B cell (primary cell): Measurements from ENCODE around the gene HTATIP2. TPM values are rescaled to one million over a fixed set of nuclear protein-coding genes. Genes with fewer than 3 reads are reported as not detected.

ENCODE experiments used
- ATAC-seq: fragments of 200-7000 bp; cut with Tn5 transposase; one replicate; pipeline ENCODE4 v1.10.0; 2021; ENCODE audit warnings: low read depth, mild to moderate bottlenecking, moderate number of reproducible peaks, moderate library complexity
- CTCF ChIA-PET: fragments of 350-600 bp; sonication (Branson Sonifier 250); formaldehyde crosslinking; loops from one replicate; lab custom pipeline; 2021; ENCODE audit warnings: antibody characterized with exemption, inconsistent platforms; lab: Charles Lee
- POLR2A ChIA-PET: fragments of 350-600 bp; sonication (Branson Sonifier 250); formaldehyde crosslinking; loops from one replicate; lab custom pipeline; 2021; ENCODE audit warnings: antibody characterized with exemption; lab: Charles Lee
- DNase-seq: peaks from one replicate; pipeline ENCODE4 v3.0.0; 2013
- H2AFZ ChIP-seq: 2 replicates; pipeline ENCODE4 v1.6.1; 2012; ENCODE audit warnings: mild to moderate bottlenecking, low read depth, low read length; ENCODE audit not compliant: insufficient read depth, poor library complexity, severe bottlenecking
- H3K27ac ChIP-seq, 2 donors: 1 replicate in 1 of 2; 2 replicates in 1 of 2; pipeline ENCODE4 v1.5.1; 2012 to 2013; ENCODE audit warnings: low read length in 2 of 2, mild to moderate bottlenecking in 2 of 2, moderate library complexity in 1 of 2
- H3K27me3 ChIP-seq, 4 experiments: fragments of 200-600 bp in 1 of 4; sonication (generic) in 1 of 4; replicated peaks in 1 of 4; 1 replicate in 2 of 4; 2 replicates in 2 of 4; pipeline versions ENCODE4 v1.6.1 to v1.7.0; 2013 to 2016; ENCODE audit warnings: low read length in 3 of 4, mild to moderate bottlenecking in 2 of 4, mixed read lengths in 1 of 4, moderate library complexity in 1 of 4; ENCODE audit not compliant: insufficient read depth in 4 of 4, control insufficient read depth in 3 of 4; ENCODE audit errors: control extremely low read depth in 1 of 4
- H3K36me3 ChIP-seq, 2 experiments: replicated peaks in 1 of 2; 1 replicate in 1 of 2; 2 replicates in 1 of 2; pipeline versions ENCODE4 v1.6.1 to v1.7.1; 2013; ENCODE audit warnings: low read length in 1 of 2; ENCODE audit not compliant: insufficient read depth in 2 of 2, control insufficient read depth in 1 of 2; ENCODE audit errors: control extremely low read depth in 1 of 2, extremely low read depth in 1 of 2
- H3K4me1 ChIP-seq, 2 donors: fragments of 200-600 bp in 1 of 2; sonication (generic) in 1 of 2; 1 replicate in 1 of 2; 2 replicates in 1 of 2; pipeline versions ENCODE4 v1.5.1 to v1.6.1; 2013 to 2017; ENCODE audit warnings: low read length in 2 of 2; ENCODE audit not compliant: control insufficient read depth in 2 of 2, insufficient read depth in 2 of 2
- H3K4me2 ChIP-seq: replicated peaks from 2 replicates; pipeline ENCODE3; 2012; ENCODE audit warnings: mild to moderate bottlenecking, low read depth, low read length; ENCODE audit not compliant: poor library complexity, severe bottlenecking
- H3K4me3 ChIP-seq, 5 experiments: fragments of 200-600 bp in 1 of 5; sonication (generic) in 1 of 5; 1 replicate in 3 of 5; 2 replicates in 2 of 5; pipeline versions ENCODE4 v1.5.1 to v1.7.0; 2011 to 2016; ENCODE audit warnings: low read length in 4 of 5, mild to moderate bottlenecking in 4 of 5, low read depth in 2 of 5, control low read depth in 1 of 5, moderate library complexity in 1 of 5; ENCODE audit not compliant: insufficient read depth in 1 of 5; ENCODE audit errors: control extremely low read depth in 1 of 5, extremely low read depth in 1 of 5
- H3K79me2 ChIP-seq: fragments of 200-600 bp; sonication (generic); one replicate; pipeline ENCODE4 v1.6.0; 2016; ENCODE audit warnings: low read length; ENCODE audit not compliant: control insufficient read depth, insufficient read depth
- H3K9ac ChIP-seq: fragments of 200-600 bp; sonication (generic); 2 replicates; pipeline ENCODE4 v1.6.1; 2017; ENCODE audit warnings: mild to moderate bottlenecking, low read length, moderate library complexity
- H3K9me3 ChIP-seq, 3 donors: one replicate each; pipeline versions ENCODE4 v1.6.1 to v1.7.1; 2013; ENCODE audit warnings: low read length in 2 of 3; ENCODE audit not compliant: control insufficient read depth in 2 of 3, insufficient read depth in 1 of 3; ENCODE audit errors: control extremely low read depth in 1 of 3
- H4K20me1 ChIP-seq: 2 replicates; pipeline ENCODE4 v1.6.0; 2012; ENCODE audit warnings: mild to moderate bottlenecking, low read length; ENCODE audit not compliant: insufficient read depth, control insufficient read depth, poor library complexity, severe bottlenecking
- H3K27ac Mint-ChIP-seq: one replicate; pipeline ENCODE4 v1.8.0; 2021; ENCODE audit warnings: mixed read lengths
- H3K27me3 Mint-ChIP-seq: one replicate; pipeline ENCODE4 v1.8.0; 2021; ENCODE audit warnings: mixed read lengths
- H3K4me1 Mint-ChIP-seq: one replicate; pipeline ENCODE4 v1.8.0; 2021; ENCODE audit warnings: mixed read lengths
- H3K4me3 Mint-ChIP-seq: one replicate; pipeline ENCODE4 v1.8.0; 2021; ENCODE audit warnings: mixed read lengths
- H3K9me3 Mint-ChIP-seq: one replicate; pipeline ENCODE4 v1.8.0; 2022; ENCODE audit warnings: mixed read lengths; ENCODE audit not compliant: insufficient read depth
- CTCF ChIP-seq: fragments of 200-600 bp; IDR thresholded peaks from one replicate; pipeline ENCODE4 v1.8.0; 2022; ENCODE audit warnings: antibody characterized with exemption, mild to moderate bottlenecking
- EZH2 ChIP-seq: IDR thresholded peaks from 2 replicates; pipeline ENCODE4 v1.6.1; 2012; ENCODE audit warnings: borderline replicate concordance, low read depth, mild to moderate bottlenecking, moderate library complexity, low read length; ENCODE audit not compliant: insufficient read depth, poor library complexity, severe bottlenecking
- WGBS: methylation state at CpG from one replicate; pipeline ENCODE4 v1.1.5; 2013; ENCODE audit warnings: missing lambda C conversion rate; ENCODE audit not compliant: insufficient coverage; 5-methylcytosine and 5-hydroxymethylcytosine counted together
- intact Hi-C: fragments of 100-400 bp; cut with micrococcal nuclease; formaldehyde crosslinking; loops from one replicate; pipeline ENCODE4 v1.10.0; 2022
- polyA plus RNA-seq: library from polyadenylated mRNA; depleted of rRNA; stranded (reverse); fragments of >200 nt; gene quantifications from 2 replicates; pipeline ENCODE4 v1.2.3, GENCODE V29; 2012
- total RNA-seq, 2 donors: library from RNA; stranded (reverse); fragments of 120-200 nt in 1 of 2; gene quantifications; 1 replicate in 1 of 2; 2 replicates in 1 of 2; pipeline versions ENCODE4 v1.2.3 to v1.2.4, GENCODE V29; 2013 to 2022

The HTATIP2 gene
- total and polyA plus RNA-seq, 2 donors (not counting 1 experiment from before 2014, with no cell fraction given): 18.2 to 31.2 TPM

DNA sequence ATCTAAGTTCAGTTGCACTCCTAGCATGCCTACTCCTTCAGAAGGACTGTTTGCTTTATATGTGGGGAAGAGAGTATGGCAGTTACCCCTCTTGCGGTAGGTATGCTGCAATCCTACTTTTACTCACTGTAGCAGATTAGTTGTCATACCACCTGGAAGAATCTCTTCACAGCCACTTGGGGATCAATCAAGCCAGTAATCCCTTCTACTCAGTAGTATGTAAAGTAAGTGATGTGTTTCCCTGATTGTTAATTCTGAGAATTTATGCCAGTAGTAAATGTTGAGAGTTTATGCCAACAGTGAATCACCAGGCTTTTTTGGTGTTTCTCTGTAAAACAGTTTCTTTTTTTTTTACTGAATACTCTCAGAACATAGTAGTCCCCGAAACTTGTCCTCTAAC, 58.4 kb downstream of the HTATIP2 start:
- no peak overlapping the region for H3K27ac ChIP-seq
- H3K4me1 Mint-ChIP-seq: no peaks in the 10 kb centered on the region
- intact Hi-C loops: no loop called here
- H3K36me3 ChIP-seq: peaks cover 19% of the 10 kb centered on the region in 2 experiments
- H4K20me1 ChIP-seq: no peaks in the 10 kb centered on the region
- no CpG with 5 or more reads among the region's 2 CpGs for WGBS
- no peak overlapping the region for H3K27ac Mint-ChIP-seq
- H3K27me3 Mint-ChIP-seq: no peaks in the 10 kb centered on the region
- no peaks in the 10 kb centered on the region for H3K9me3 Mint-ChIP-seq
- H3K4me1 ChIP-seq: no peaks in the 10 kb centered on the region
- no peak overlapping the region for H3K9ac ChIP-seq
- no peak overlapping the region for H3K4me3 ChIP-seq
- H3K4me3 Mint-ChIP-seq: no peak overlapping the region
- ChIA-PET CTCF (no interaction called here), POLR2A (no interaction called here)
- H3K4me2 ChIP-seq: no peak overlapping the region
- no peak for ATAC-seq
- no peaks in the 10 kb centered on the region for H3K27me3 ChIP-seq
- no peak for DNase-seq
- H2AFZ ChIP-seq: no peak overlapping the region
- peaks cover 0 to 1% (median 0%) of the 10 kb centered on the region in 3 donors for H3K9me3 ChIP-seq
- TF ChIP-seq EZH2: no peak
- TF ChIP-seq CTCF: no peak
- no peaks in the 10 kb centered on the region for H3K79me2 ChIP-seq

DNA sequence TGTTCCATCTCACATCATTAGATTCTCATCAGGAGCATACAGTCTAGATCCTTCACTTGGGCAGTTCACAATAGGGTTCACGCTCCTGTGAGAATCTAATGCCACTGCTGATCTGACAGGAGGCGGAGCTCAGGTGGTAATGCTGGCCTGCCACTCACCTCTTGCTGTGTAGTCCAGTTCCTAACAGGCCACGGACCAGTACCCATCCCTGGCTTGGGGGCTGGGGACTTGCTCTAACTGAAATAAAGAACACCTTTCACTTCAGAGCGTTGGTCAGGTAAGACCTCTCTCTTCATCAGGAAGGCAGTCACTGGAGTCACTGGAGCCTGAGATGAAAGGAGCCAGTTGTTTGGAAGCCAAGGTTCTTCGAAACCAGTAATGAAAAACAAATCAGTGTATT, 65.7 kb downstream of the HTATIP2 start:
- Histone ChIP-seq H3K79me2 (no peaks in the 10 kb centered on the region), H3K9me3 (no peaks in the 10 kb centered on the region), H3K27ac (no peak overlapping the region), H3K36me3 (peaks cover 6 to 9% of the 10 kb centered on the region in 2 experiments), H3K4me3 (no peak overlapping the region), H3K4me2 (no peak overlapping the region), H3K4me1 (no peaks in the 10 kb centered on the region), H2AFZ (no peak overlapping the region), H3K9ac (no peak overlapping the region), H3K27me3 (no peaks in the 10 kb centered on the region), H4K20me1 (no peaks in the 10 kb centered on the region)
- no peak overlapping the region for H3K4me3 Mint-ChIP-seq
- ChIA-PET POLR2A (no interaction called here), CTCF (no interaction called here)
- no peaks in the 10 kb centered on the region for H3K27me3 Mint-ChIP-seq
- DNase-seq (no peak), ATAC-seq (no peak)
- H3K4me1 Mint-ChIP-seq: no peaks in the 10 kb centered on the region
- no peak overlapping the region for H3K27ac Mint-ChIP-seq
- TF ChIP-seq CTCF (no peak), EZH2 (no peak)
- intact Hi-C loops: no loop called here
- no peaks in the 10 kb centered on the region for H3K9me3 Mint-ChIP-seq
- WGBS: 99% methylated on average over 3 of the region's 5 CpGs

Other genes starting within 250 kb of the HTATIP2 start
- not detected in 2 replicates for gene DBX1, start 203.2 kb upstream of the HTATIP2 start, total RNA-seq
- not detected in 2 replicates for gene DBX1, start 203.2 kb upstream of the HTATIP2 start, polyA plus RNA-seq
- gene PRMT3, start 24.0 kb downstream of the HTATIP2 start, total RNA-seq: 18.3 and 19.8 TPM in 2 replicates
- 6.0 and 8.0 TPM in 2 replicates for gene PRMT3, start 24.0 kb downstream of the HTATIP2 start, polyA plus RNA-seq
- not detected in 2 replicates for gene SLC6A5, start 235.9 kb downstream of the HTATIP2 start, total RNA-seq
- gene SLC6A5, start 235.9 kb downstream of the HTATIP2 start, polyA plus RNA-seq: not detected in 2 replicates